ENCODE data around the gene KCNH1.

Gene KCNH1

DNA sequence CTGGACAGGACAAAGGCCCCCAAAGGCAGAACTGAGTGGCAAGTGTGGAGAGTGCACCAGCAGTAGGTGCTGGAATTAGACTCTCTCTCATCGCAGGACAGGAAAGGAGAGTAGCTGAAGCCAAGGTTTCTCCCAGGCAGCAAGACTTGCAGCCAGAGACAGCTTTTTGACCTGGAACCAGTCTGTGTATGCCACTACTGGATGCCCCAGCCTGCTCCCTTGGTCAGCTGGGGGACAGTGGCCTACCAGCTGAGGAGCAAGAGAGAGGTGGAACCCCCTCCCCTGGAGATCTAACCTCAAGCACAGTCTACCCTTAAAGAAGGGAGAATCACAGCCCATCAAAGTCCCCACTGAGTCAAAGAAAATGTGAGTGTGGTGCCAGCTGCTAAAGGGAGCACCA, 375.7 kb downstream of the KCNH1 start:
- CTCF ChIA-PET = interaction anchor here (0.6 kb wide), 2 partner anchors 11 to 336 kb away, joined by 3 read pairs; no protein-coding TSS in a partner anchor
- H3K9me3 ChIP-seq (ENCODE audit: control insufficient read depth, insufficient read depth, low read depth, low read length) = no peaks in the 10 kb centered on the region
- POLR2A ChIA-PET = no interaction called here
- H3K27ac ChIP-seq (ENCODE audit: extremely low read depth, low read depth, low read length) = no peak overlapping the region
- no peak overlapping the region for H3K4me3 ChIP-seq (ENCODE audit: low read depth, low read length)
- H3K36me3 ChIP-seq (ENCODE audit: control insufficient read depth in 2 of 2, insufficient read depth in 1 of 2, low read length in 2 of 2) = no peaks in the 10 kb centered on the region
- no peaks in the 10 kb centered on the region for H3K4me1 ChIP-seq (ENCODE audit: control insufficient read depth, insufficient read depth, low read length)
- TF ChIP-seq, protein P1, sequence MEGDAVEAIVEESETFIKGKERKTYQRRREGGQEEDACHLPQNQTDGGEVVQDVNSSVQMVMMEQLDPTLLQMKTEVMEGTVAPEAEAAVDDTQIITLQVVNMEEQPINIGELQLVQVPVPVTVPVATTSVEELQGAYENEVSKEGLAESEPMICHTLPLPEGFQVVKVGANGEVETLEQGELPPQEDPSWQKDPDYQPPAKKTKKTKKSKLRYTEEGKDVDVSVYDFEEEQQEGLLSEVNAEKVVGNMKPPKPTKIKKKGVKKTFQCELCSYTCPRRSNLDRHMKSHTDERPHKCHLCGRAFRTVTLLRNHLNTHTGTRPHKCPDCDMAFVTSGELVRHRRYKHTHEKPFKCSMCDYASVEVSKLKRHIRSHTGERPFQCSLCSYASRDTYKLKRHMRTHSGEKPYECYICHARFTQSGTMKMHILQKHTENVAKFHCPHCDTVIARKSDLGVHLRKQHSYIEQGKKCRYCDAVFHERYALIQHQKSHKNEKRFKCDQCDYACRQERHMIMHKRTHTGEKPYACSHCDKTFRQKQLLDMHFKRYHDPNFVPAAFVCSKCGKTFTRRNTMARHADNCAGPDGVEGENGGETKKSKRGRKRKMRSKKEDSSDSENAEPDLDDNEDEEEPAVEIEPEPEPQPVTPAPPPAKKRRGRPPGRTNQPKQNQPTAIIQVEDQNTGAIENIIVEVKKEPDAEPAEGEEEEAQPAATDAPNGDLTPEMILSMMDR (tag by site-specific recombination; IDR thresholded peaks at IDR 0.05) = no peak
- TF ChIP-seq, protein P2, sequence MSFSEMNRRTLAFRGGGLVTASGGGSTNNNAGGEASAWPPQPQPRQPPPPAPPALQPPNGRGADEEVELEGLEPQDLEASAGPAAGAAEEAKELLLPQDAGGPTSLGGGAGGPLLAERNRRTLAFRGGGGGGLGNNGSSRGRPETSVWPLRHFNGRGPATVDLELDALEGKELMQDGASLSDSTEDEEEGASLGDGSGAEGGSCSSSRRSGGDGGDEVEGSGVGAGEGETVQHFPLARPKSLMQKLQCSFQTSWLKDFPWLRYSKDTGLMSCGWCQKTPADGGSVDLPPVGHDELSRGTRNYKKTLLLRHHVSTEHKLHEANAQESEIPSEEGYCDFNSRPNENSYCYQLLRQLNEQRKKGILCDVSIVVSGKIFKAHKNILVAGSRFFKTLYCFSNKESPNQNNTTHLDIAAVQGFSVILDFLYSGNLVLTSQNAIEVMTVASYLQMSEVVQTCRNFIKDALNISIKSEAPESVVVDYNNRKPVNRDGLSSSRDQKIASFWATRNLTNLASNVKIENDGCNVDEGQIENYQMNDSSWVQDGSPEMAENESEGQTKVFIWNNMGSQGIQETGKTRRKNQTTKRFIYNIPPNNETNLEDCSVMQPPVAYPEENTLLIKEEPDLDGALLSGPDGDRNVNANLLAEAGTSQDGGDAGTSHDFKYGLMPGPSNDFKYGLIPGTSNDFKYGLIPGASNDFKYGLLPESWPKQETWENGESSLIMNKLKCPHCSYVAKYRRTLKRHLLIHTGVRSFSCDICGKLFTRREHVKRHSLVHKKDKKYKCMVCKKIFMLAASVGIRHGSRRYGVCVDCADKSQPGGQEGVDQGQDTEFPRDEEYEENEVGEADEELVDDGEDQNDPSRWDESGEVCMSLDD (tag by site-specific recombination; IDR thresholded peaks at IDR 0.05) = no peak
- TF ChIP-seq ZNF202 (tag by site-specific recombination; IDR thresholded peaks at IDR 0.05; ENCODE audit: borderline replicate concordance) (no peak), ZBTB21 (tag by site-specific recombination; IDR thresholded peaks at IDR 0.05) (no peak), ZNF354C (tag by site-specific recombination; IDR thresholded peaks at IDR 0.05; ENCODE audit: borderline replicate concordance, low read depth) (no peak), ZNF596 (tag by site-specific recombination; IDR thresholded peaks at IDR 0.05) (no peak), MEIS1 (CRISPR knock-in tag; IDR thresholded peaks at IDR 0.05; ENCODE audit: borderline replicate concordance) (no peak), ZNF658 (tag by site-specific recombination; IDR thresholded peaks at IDR 0.05) (no peak)

DNA sequence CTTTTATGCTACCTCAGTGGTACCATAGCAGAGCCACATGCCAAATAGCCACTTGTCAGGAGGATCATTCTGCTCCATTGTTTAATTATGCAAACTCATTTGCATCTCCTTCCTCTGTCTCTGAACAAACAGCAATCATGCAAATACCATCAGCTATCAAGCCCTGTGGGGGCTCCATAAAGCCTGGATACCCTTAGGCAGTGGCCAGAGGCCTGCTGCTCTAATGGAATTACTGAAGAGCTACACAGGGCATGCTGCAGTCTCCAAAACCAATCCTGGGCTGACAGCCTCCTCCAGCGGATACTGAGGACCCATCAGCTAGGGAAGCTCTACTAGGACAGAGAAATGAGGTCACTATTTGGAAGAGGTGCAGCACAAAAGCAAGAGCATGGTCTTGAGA, 376.3 kb downstream of the KCNH1 start:
- Histone ChIP-seq H3K36me3 (ENCODE audit: control insufficient read depth in 2 of 2, insufficient read depth in 1 of 2, low read length in 2 of 2) (no peaks in the 10 kb centered on the region), H3K4me3 (ENCODE audit: low read depth, low read length) (no peak overlapping the region), H3K4me1 (ENCODE audit: control insufficient read depth, insufficient read depth, low read length) (no peaks in the 10 kb centered on the region), H3K9me3 (ENCODE audit: control insufficient read depth, insufficient read depth, low read depth, low read length) (no peaks in the 10 kb centered on the region), H3K27ac (ENCODE audit: extremely low read depth, low read depth, low read length) (no peak overlapping the region)
- CTCF ChIA-PET = interaction anchor here (0.6 kb wide), 2 partner anchors 10 to 335 kb away, joined by 3 read pairs; no protein-coding TSS in a partner anchor
- POLR2A ChIA-PET = no interaction called here
- TF ChIP-seq ZNF530 (tag by site-specific recombination; IDR thresholded peaks at IDR 0.05; ENCODE audit: low read depth) = no peak
- no peak for TF ChIP-seq ZNF701 (tag by site-specific recombination; IDR thresholded peaks at IDR 0.05)
- TF ChIP-seq, protein P3, sequence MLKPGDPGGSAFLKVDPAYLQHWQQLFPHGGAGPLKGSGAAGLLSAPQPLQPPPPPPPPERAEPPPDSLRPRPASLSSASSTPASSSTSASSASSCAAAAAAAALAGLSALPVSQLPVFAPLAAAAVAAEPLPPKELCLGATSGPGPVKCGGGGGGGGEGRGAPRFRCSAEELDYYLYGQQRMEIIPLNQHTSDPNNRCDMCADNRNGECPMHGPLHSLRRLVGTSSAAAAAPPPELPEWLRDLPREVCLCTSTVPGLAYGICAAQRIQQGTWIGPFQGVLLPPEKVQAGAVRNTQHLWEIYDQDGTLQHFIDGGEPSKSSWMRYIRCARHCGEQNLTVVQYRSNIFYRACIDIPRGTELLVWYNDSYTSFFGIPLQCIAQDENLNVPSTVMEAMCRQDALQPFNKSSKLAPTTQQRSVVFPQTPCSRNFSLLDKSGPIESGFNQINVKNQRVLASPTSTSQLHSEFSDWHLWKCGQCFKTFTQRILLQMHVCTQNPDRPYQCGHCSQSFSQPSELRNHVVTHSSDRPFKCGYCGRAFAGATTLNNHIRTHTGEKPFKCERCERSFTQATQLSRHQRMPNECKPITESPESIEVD (tag by site-specific recombination; IDR thresholded peaks at IDR 0.05) = no peak
- TF ChIP-seq OVOL3 (tag by site-specific recombination; IDR thresholded peaks at IDR 0.05) = no peak
- TF ChIP-seq, protein P4, sequence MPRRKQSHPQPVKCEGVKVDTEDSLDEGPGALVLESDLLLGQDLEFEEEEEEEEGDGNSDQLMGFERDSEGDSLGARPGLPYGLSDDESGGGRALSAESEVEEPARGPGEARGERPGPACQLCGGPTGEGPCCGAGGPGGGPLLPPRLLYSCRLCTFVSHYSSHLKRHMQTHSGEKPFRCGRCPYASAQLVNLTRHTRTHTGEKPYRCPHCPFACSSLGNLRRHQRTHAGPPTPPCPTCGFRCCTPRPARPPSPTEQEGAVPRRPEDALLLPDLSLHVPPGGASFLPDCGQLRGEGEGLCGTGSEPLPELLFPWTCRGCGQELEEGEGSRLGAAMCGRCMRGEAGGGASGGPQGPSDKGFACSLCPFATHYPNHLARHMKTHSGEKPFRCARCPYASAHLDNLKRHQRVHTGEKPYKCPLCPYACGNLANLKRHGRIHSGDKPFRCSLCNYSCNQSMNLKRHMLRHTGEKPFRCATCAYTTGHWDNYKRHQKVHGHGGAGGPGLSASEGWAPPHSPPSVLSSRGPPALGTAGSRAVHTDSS (tag by site-specific recombination; IDR thresholded peaks at IDR 0.05) = no peak
- no peak for TF ChIP-seq ZNF707 (tag by site-specific recombination; IDR thresholded peaks at IDR 0.05)
- TF ChIP-seq ZNF629 (tag by site-specific recombination; IDR thresholded peaks at IDR 0.05) = no peak
- TF ChIP-seq ZNF623 (tag by site-specific recombination; IDR thresholded peaks at IDR 0.05) = no peak
- TF ChIP-seq, protein P5, sequence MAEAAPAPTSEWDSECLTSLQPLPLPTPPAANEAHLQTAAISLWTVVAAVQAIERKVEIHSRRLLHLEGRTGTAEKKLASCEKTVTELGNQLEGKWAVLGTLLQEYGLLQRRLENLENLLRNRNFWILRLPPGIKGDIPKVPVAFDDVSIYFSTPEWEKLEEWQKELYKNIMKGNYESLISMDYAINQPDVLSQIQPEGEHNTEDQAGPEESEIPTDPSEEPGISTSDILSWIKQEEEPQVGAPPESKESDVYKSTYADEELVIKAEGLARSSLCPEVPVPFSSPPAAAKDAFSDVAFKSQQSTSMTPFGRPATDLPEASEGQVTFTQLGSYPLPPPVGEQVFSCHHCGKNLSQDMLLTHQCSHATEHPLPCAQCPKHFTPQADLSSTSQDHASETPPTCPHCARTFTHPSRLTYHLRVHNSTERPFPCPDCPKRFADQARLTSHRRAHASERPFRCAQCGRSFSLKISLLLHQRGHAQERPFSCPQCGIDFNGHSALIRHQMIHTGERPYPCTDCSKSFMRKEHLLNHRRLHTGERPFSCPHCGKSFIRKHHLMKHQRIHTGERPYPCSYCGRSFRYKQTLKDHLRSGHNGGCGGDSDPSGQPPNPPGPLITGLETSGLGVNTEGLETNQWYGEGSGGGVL (tag by site-specific recombination; IDR thresholded peaks at IDR 0.05) = no peak
- TF ChIP-seq ZNF670 (tag by site-specific recombination; IDR thresholded peaks at IDR 0.05; ENCODE audit: low read depth) = no peak
- TF ChIP-seq ZSCAN23 (tag by site-specific recombination; IDR thresholded peaks at IDR 0.05) = no peak
- TF ChIP-seq FEZF1 (tag by site-specific recombination; IDR thresholded peaks at IDR 0.05) = no peak
- TF ChIP-seq, protein P6, sequence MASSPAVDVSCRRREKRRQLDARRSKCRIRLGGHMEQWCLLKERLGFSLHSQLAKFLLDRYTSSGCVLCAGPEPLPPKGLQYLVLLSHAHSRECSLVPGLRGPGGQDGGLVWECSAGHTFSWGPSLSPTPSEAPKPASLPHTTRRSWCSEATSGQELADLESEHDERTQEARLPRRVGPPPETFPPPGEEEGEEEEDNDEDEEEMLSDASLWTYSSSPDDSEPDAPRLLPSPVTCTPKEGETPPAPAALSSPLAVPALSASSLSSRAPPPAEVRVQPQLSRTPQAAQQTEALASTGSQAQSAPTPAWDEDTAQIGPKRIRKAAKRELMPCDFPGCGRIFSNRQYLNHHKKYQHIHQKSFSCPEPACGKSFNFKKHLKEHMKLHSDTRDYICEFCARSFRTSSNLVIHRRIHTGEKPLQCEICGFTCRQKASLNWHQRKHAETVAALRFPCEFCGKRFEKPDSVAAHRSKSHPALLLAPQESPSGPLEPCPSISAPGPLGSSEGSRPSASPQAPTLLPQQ (tag by site-specific recombination; IDR thresholded peaks at IDR 0.05) = no peak
- TF ChIP-seq, protein P7, sequence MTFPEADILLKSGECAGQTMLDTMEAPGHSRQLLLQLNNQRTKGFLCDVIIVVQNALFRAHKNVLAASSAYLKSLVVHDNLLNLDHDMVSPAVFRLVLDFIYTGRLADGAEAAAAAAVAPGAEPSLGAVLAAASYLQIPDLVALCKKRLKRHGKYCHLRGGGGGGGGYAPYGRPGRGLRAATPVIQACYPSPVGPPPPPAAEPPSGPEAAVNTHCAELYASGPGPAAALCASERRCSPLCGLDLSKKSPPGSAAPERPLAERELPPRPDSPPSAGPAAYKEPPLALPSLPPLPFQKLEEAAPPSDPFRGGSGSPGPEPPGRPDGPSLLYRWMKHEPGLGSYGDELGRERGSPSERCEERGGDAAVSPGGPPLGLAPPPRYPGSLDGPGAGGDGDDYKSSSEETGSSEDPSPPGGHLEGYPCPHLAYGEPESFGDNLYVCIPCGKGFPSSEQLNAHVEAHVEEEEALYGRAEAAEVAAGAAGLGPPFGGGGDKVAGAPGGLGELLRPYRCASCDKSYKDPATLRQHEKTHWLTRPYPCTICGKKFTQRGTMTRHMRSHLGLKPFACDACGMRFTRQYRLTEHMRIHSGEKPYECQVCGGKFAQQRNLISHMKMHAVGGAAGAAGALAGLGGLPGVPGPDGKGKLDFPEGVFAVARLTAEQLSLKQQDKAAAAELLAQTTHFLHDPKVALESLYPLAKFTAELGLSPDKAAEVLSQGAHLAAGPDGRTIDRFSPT (tag by site-specific recombination; IDR thresholded peaks at IDR 0.05) = no peak

Data from HEK293 (cell line).